HEK293T (cell line): Measurements from ENCODE around the gene PRKAG2.

Experiments
- BHLHE40 ChIP-seq: fragments of 450-650 bp; IDR thresholded peaks from 2 replicates; pipeline ENCODE4 v1.6.1; 2016; ENCODE audit warnings: mild to moderate bottlenecking, moderate library complexity, borderline replicate concordance
- FOXK2 ChIP-seq: fragments of 450-650 bp; IDR thresholded peaks from 2 replicates; pipeline ENCODE4 v1.6.1; 2016; ENCODE audit warnings: mild to moderate bottlenecking
- HDGF ChIP-seq: fragments of 450-650 bp; IDR thresholded peaks from 2 replicates; pipeline ENCODE4 v1.6.1; 2017; ENCODE audit warnings: antibody characterized with exemption, borderline replicate concordance
- NFRKB ChIP-seq: fragments of 450-650 bp; IDR thresholded peaks from 2 replicates; pipeline ENCODE4 v1.6.1; 2016; ENCODE audit warnings: mild to moderate bottlenecking, moderate library complexity
- PKNOX1 ChIP-seq: fragments of 450-650 bp; IDR thresholded peaks from 2 replicates; pipeline ENCODE4 v1.6.1; 2016
- SP1 ChIP-seq: fragments of 450-650 bp; IDR thresholded peaks from 2 replicates; pipeline ENCODE4 v1.6.1; 2017
- SUZ12 ChIP-seq: fragments of 450-650 bp; IDR thresholded peaks from 2 replicates; pipeline ENCODE4 v1.6.1; 2016; ENCODE audit warnings: mild to moderate bottlenecking
- ZNF384 ChIP-seq: fragments of 450-650 bp; IDR thresholded peaks from 2 replicates; pipeline ENCODE4 v1.6.1; 2016

- TF ChIP-seq PKNOX1 (no peak), BHLHE40 (no peak), ZNF384 (no peak), SP1 (no peak), HDGF (no peak), FOXK2 (no peak), SUZ12 (no peak), NFRKB (no peak)
Measured at GRCh38 chr7:151754142-151754590, 122.7 kb downstream of the PRKAG2 start.
